ENCODE measurements around the gene HOXC13.

Gene HOXC13

DNA sequence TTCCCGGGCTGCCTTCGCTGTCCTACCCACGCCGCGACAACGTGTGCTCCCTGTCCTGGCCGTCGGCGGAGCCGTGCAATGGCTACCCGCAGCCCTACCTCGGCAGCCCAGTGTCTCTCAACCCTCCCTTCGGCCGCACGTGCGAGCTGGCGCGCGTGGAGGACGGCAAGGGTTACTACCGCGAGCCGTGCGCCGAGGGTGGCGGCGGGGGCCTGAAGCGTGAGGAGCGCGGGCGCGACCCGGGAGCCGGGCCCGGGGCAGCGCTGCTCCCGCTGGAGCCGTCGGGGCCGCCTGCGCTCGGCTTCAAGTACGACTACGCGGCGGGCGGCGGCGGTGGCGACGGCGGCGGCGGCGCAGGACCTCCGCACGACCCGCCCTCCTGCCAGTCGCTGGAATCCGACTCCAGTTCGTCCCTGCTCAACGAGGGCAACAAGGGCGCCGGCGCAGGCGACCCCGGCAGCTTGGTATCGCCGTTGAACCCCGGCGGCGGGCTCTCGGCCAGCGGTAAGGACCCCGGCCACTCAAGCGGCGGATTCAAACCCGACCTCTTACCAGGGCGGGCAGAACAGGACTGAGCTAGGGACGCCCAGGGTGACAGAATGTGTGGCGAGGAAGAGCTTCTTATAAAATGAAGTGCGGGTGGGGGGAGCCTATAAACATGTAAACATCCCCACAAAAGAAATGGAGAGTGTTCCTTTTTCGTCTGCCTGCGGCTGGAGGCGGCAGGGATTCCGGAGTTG is 16.6 kb downstream of the HOXC13 start:
- Histone ChIP-seq H3K27me3 (ENCODE audit: control insufficient read depth in 2 of 2, insufficient read depth in 2 of 2, low read length in 2 of 2) (peaks cover 86 to 91% of the 10 kb centered on the region in 2 donors), H3K9ac (ENCODE audit: low read depth in 1 of 2, low read length in 2 of 2) (no peak overlapping the region), H3K27ac (ENCODE audit: low read depth in 2 of 2, low read length in 2 of 2) (no peak overlapping the region), H3K9me3 (ENCODE audit: control insufficient read depth in 2 of 2, low read length in 2 of 2) (no peaks in the 10 kb centered on the region), H3K36me3 (ENCODE audit: control insufficient read depth in 2 of 2, insufficient read depth in 2 of 2, low read length in 2 of 2) (no peaks in the 10 kb centered on the region), H3K4me1 (ENCODE audit: control insufficient read depth in 2 of 2, insufficient read depth in 2 of 2, low read length in 2 of 2) (no peaks in the 10 kb centered on the region), H3K4me3 (ENCODE audit: low read length in 2 of 2) (no peak overlapping the region)

- no peak overlapping the region for H3K27ac ChIP-seq (ENCODE audit: low read depth in 2 of 2, low read length in 2 of 2)
- peaks cover 85 to 89% of the 10 kb centered on the region in 2 donors for H3K27me3 ChIP-seq (ENCODE audit: control insufficient read depth in 2 of 2, insufficient read depth in 2 of 2, low read length in 2 of 2)
- H3K4me1 ChIP-seq (ENCODE audit: control insufficient read depth in 2 of 2, insufficient read depth in 2 of 2, low read length in 2 of 2) = no peaks in the 10 kb centered on the region
Measured at GRCh38 chr12:53955776-53956250, 17.2 kb downstream of the HOXC13 start.

GRCh38 chr12:53956251-53956887 is 17.7 kb downstream of the HOXC13 start:
- Histone ChIP-seq H3K4me3 (ENCODE audit: low read length in 2 of 2) (no peak overlapping the region), H3K27me3 (ENCODE audit: control insufficient read depth in 2 of 2, insufficient read depth in 2 of 2, low read length in 2 of 2) (peaks cover 81 to 89% of the 10 kb centered on the region in 2 donors), H3K27ac (ENCODE audit: low read depth in 2 of 2, low read length in 2 of 2) (no peak overlapping the region)

More at GRCh38 chr12:53955776-53956250, 17.2 kb downstream of the HOXC13 start:
- no peak overlapping the region for H3K9ac ChIP-seq (ENCODE audit: low read depth in 1 of 2, low read length in 2 of 2)
- no peak overlapping the region for H3K4me3 ChIP-seq (ENCODE audit: low read length in 2 of 2)
- H3K9me3 ChIP-seq (ENCODE audit: control insufficient read depth in 2 of 2, low read length in 2 of 2) = no peaks in the 10 kb centered on the region
- no peaks in the 10 kb centered on the region for H3K36me3 ChIP-seq (ENCODE audit: control insufficient read depth in 2 of 2, insufficient read depth in 2 of 2, low read length in 2 of 2)

DNA sequence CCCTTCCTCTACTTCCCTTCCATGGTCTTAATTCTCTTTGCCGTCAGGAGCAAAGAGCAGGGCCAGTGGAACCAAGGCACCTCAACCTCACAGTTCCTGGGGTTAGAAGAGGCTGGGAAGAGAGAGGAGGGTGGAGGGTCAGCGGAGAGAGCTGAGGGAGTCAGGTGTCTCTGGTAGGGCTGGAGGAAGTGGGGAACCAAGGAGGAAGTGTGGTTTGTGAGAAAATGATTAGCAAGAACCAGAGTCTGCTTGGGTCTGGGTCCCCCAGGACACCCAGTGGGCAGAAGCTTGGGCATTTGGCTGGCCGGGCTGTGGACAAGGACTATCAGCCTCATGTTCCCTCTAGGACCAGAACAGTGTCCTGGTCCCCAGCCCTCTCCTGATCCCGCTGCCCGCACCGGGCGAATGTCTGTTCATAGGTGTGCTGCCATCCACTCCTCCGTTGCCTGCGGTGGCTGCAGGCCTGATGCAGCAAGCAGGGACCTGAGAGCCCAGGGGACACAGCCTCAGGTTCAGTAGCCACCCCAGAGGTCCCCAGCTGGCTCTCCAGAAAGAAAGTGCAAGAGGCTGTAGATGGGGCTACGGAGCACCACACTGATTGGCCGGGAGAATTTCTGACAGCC is 18.4 kb downstream of the HOXC13 start:
- H3K4me3 ChIP-seq (ENCODE audit: low read length in 2 of 2) = no peak overlapping the region
- no peaks in the 10 kb centered on the region for H3K9me3 ChIP-seq (ENCODE audit: control insufficient read depth in 2 of 2, low read length in 2 of 2)
- H3K27me3 ChIP-seq (ENCODE audit: control insufficient read depth in 2 of 2, insufficient read depth in 2 of 2, low read length in 2 of 2) = peaks cover 81 to 89% of the 10 kb centered on the region in 2 donors
- H3K9ac ChIP-seq (ENCODE audit: low read depth in 1 of 2, low read length in 2 of 2) = no peak overlapping the region
- H3K36me3 ChIP-seq (ENCODE audit: control insufficient read depth in 2 of 2, insufficient read depth in 2 of 2, low read length in 2 of 2) = no peaks in the 10 kb centered on the region
- no peaks in the 10 kb centered on the region for H3K4me1 ChIP-seq (ENCODE audit: control insufficient read depth in 2 of 2, insufficient read depth in 2 of 2, low read length in 2 of 2)
- H3K27ac ChIP-seq (ENCODE audit: low read depth in 2 of 2, low read length in 2 of 2) = no peak overlapping the region

More at GRCh38 chr12:53956251-53956887, 17.7 kb downstream of the HOXC13 start:
- Histone ChIP-seq H3K36me3 (ENCODE audit: control insufficient read depth in 2 of 2, insufficient read depth in 2 of 2, low read length in 2 of 2) (no peaks in the 10 kb centered on the region), H3K9ac (ENCODE audit: low read depth in 1 of 2, low read length in 2 of 2) (no peak overlapping the region), H3K4me1 (ENCODE audit: control insufficient read depth in 2 of 2, insufficient read depth in 2 of 2, low read length in 2 of 2) (no peaks in the 10 kb centered on the region), H3K9me3 (ENCODE audit: control insufficient read depth in 2 of 2, low read length in 2 of 2) (no peaks in the 10 kb centered on the region)

- H3K27me3 ChIP-seq (ENCODE audit: control insufficient read depth in 2 of 2, insufficient read depth in 2 of 2, low read length in 2 of 2) = peaks cover 81 to 89% of the 10 kb centered on the region in 2 donors
- no peaks in the 10 kb centered on the region for H3K9me3 ChIP-seq (ENCODE audit: control insufficient read depth in 2 of 2, low read length in 2 of 2)
- H3K27ac ChIP-seq (ENCODE audit: low read depth in 2 of 2, low read length in 2 of 2) = no peak overlapping the region
- no peaks in the 10 kb centered on the region for H3K4me1 ChIP-seq (ENCODE audit: control insufficient read depth in 2 of 2, insufficient read depth in 2 of 2, low read length in 2 of 2)
- H3K4me3 ChIP-seq (ENCODE audit: low read length in 2 of 2) = no peak overlapping the region
- H3K9ac ChIP-seq (ENCODE audit: low read depth in 1 of 2, low read length in 2 of 2) = no peak overlapping the region
- no peaks in the 10 kb centered on the region for H3K36me3 ChIP-seq (ENCODE audit: control insufficient read depth in 2 of 2, insufficient read depth in 2 of 2, low read length in 2 of 2)
Measured at GRCh38 chr12:53958128-53958527, 19.5 kb downstream of the HOXC13 start.

GRCh38 chr12:53959314-53959713 is 20.7 kb downstream of the HOXC13 start:
- Histone ChIP-seq H3K4me3 (ENCODE audit: low read length in 2 of 2) (no peak overlapping the region), H3K27me3 (ENCODE audit: control insufficient read depth in 2 of 2, insufficient read depth in 2 of 2, low read length in 2 of 2) (peaks cover 81 to 90% of the 10 kb centered on the region in 2 donors), H3K27ac (ENCODE audit: low read depth in 2 of 2, low read length in 2 of 2) (no peak overlapping the region), H3K36me3 (ENCODE audit: control insufficient read depth in 2 of 2, insufficient read depth in 2 of 2, low read length in 2 of 2) (no peaks in the 10 kb centered on the region), H3K9me3 (ENCODE audit: control insufficient read depth in 2 of 2, low read length in 2 of 2) (no peaks in the 10 kb centered on the region), H3K4me1 (ENCODE audit: control insufficient read depth in 2 of 2, insufficient read depth in 2 of 2, low read length in 2 of 2) (no peaks in the 10 kb centered on the region), H3K9ac (ENCODE audit: low read depth in 1 of 2, low read length in 2 of 2) (no peak overlapping the region)

GRCh38 chr12:53960187-53961024 is 21.8 kb downstream of the HOXC13 start:
- H3K4me1 ChIP-seq (ENCODE audit: control insufficient read depth in 2 of 2, insufficient read depth in 2 of 2, low read length in 2 of 2) = no peaks in the 10 kb centered on the region
- peaks cover 88 to 94% of the 10 kb centered on the region in 2 donors for H3K27me3 ChIP-seq (ENCODE audit: control insufficient read depth in 2 of 2, insufficient read depth in 2 of 2, low read length in 2 of 2)
- H3K9ac ChIP-seq (ENCODE audit: low read depth in 1 of 2, low read length in 2 of 2) = no peak overlapping the region
- H3K4me3 ChIP-seq (ENCODE audit: low read length in 2 of 2) = no peak overlapping the region
- H3K27ac ChIP-seq (ENCODE audit: low read depth in 2 of 2, low read length in 2 of 2) = no peak overlapping the region
- H3K9me3 ChIP-seq (ENCODE audit: control insufficient read depth in 2 of 2, low read length in 2 of 2) = no peaks in the 10 kb centered on the region
- no peaks in the 10 kb centered on the region for H3K36me3 ChIP-seq (ENCODE audit: control insufficient read depth in 2 of 2, insufficient read depth in 2 of 2, low read length in 2 of 2)

DNA sequence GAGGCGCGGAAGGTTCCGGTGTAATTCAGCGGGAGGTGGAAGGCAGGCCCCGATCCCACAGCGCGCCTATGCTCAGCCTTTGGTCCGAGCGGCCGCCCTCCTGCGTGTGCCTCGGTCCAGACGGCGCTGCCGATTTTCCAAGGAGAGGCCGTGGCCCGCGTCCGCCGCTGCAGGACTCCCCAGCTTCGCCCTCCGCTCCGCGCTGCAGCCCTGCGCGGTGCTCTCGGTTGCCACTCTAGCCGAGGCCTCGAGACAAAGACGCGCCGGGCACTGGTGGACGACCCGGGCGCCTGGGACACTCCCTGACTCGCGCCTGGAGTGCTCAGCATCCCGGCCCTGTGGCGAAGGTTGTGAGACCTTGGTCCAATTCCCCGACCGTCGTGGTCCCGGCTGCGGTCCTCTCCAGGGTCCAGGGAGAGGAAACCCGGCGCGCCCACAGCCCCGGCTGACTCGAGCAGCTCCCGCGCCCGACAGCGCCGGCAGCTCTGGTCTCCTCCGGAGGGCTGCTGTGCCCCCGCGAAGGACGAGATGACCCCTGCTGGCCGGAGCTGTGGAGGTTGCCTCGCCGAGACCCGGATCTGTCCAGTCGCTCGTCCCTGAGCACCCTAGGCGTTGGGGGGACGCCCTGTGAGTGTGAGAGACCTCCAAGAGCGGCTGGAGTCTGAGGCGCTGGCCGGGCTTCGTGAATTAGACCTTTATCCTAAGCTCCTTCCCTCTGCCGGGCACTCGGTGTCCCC is 22.6 kb downstream of the HOXC13 start:
- Histone ChIP-seq H3K9ac (ENCODE audit: low read depth in 1 of 2, low read length in 2 of 2) (no peak overlapping the region), H3K4me3 (ENCODE audit: low read length in 2 of 2) (no peak overlapping the region), H3K27me3 (ENCODE audit: control insufficient read depth in 2 of 2, insufficient read depth in 2 of 2, low read length in 2 of 2) (peaks cover 86 to 92% of the 10 kb centered on the region in 2 donors), H3K36me3 (ENCODE audit: control insufficient read depth in 2 of 2, insufficient read depth in 2 of 2, low read length in 2 of 2) (no peaks in the 10 kb centered on the region), H3K4me1 (ENCODE audit: control insufficient read depth in 2 of 2, insufficient read depth in 2 of 2, low read length in 2 of 2) (no peaks in the 10 kb centered on the region), H3K9me3 (ENCODE audit: control insufficient read depth in 2 of 2, low read length in 2 of 2) (no peaks in the 10 kb centered on the region), H3K27ac (ENCODE audit: low read depth in 2 of 2, low read length in 2 of 2) (no peak overlapping the region)

DNA sequence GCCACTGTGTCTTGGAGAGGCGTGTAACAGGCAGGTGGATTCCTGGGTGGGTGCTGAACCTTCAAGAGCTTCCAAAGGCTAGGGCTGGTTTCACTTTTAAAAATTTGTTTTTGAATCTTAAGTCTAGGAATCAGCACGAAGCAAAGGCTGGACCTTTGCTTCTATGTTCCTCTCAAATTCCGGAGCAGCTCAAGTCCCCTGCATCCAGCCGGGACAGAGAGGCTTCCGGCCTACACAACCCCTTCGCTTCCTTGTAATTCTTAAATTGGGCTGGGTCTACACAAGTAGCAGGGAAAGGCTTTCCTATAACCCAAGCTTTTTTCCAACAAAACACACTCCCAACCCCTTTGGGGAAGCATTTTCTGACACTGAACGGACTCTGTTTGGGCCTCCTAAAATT is 24.4 kb downstream of the HOXC13 start:
- H3K27me3 ChIP-seq (ENCODE audit: control insufficient read depth in 2 of 2, insufficient read depth in 2 of 2, low read length in 2 of 2) = peaks cover 86 to 94% of the 10 kb centered on the region in 2 donors

More for the DNA sequence above, 24.4 kb downstream of the HOXC13 start:
- H3K36me3 ChIP-seq (ENCODE audit: control insufficient read depth in 2 of 2, insufficient read depth in 2 of 2, low read length in 2 of 2) = no peaks in the 10 kb centered on the region
- no peak overlapping the region for H3K9ac ChIP-seq (ENCODE audit: low read depth in 1 of 2, low read length in 2 of 2)
- H3K4me1 ChIP-seq (ENCODE audit: control insufficient read depth in 2 of 2, insufficient read depth in 2 of 2, low read length in 2 of 2) = peaks cover 0 to 3% of the 10 kb centered on the region in 2 donors
- no peak overlapping the region for H3K27ac ChIP-seq (ENCODE audit: low read depth in 2 of 2, low read length in 2 of 2)
- H3K9me3 ChIP-seq (ENCODE audit: control insufficient read depth in 2 of 2, low read length in 2 of 2) = no peaks in the 10 kb centered on the region
- no peak overlapping the region for H3K4me3 ChIP-seq (ENCODE audit: low read length in 2 of 2)

All from mucosa of rectum (tissue), 2 donors.